ENCODE results near the gene BORCS5. TPM values are rescaled to one million over a fixed set of nuclear protein-coding genes. Genes with fewer than 3 reads are reported as not detected.
"Not testable (repeated sequence)": the region's sequence is repeated elsewhere in the genome, so short reads cannot be mapped to it uniquely, and the experiment has no call there.

Gene BORCS5
- total RNA-seq, 1 donor, result 15.2 TPM

- Histone ChIP-seq H3K4me3 (ENCODE audit: low read length) (no peak overlapping the region), H3K4me1 (ENCODE audit: insufficient read depth, low read length) (peaks cover 4% of the 10 kb centered on the region), H3K27me3 (ENCODE audit: insufficient read depth, low read length) (no peaks in the 10 kb centered on the region), H3K9me3 (ENCODE audit: low read depth, low read length) (no peaks in the 10 kb centered on the region)
Measured at GRCh38 chr12:12398026-12398859, 41.4 kb downstream of the BORCS5 start.

GRCh38 chr12:12399161-12399560 is 42.3 kb downstream of the BORCS5 start:
- H3K4me1 ChIP-seq (ENCODE audit: insufficient read depth, low read length), result peaks cover 7% of the 10 kb centered on the region
- no peaks in the 10 kb centered on the region for H3K27me3 ChIP-seq (ENCODE audit: insufficient read depth, low read length)
- H3K9me3 ChIP-seq (ENCODE audit: low read depth, low read length), result no peaks in the 10 kb centered on the region
- H3K4me3 ChIP-seq (ENCODE audit: low read length), result no peak overlapping the region

- Histone ChIP-seq H3K4me3 (ENCODE audit: low read length) (no peak overlapping the region), H3K9me3 (ENCODE audit: low read depth, low read length) (no peaks in the 10 kb centered on the region), H3K4me1 (ENCODE audit: insufficient read depth, low read length) (peaks cover 7% of the 10 kb centered on the region), H3K27me3 (ENCODE audit: insufficient read depth, low read length) (no peaks in the 10 kb centered on the region)
Measured at GRCh38 chr12:12399776-12400305, 43.0 kb downstream of the BORCS5 start.

- H3K27me3 ChIP-seq (ENCODE audit: insufficient read depth, low read length), result no peaks in the 10 kb centered on the region
- no peak overlapping the region for H3K4me3 ChIP-seq (ENCODE audit: low read length)
- H3K9me3 ChIP-seq (ENCODE audit: low read depth, low read length), result no peaks in the 10 kb centered on the region
- peaks cover 7% of the 10 kb centered on the region for H3K4me1 ChIP-seq (ENCODE audit: insufficient read depth, low read length)
Measured at GRCh38 chr12:12400793-12401192, 43.9 kb downstream of the BORCS5 start.

GRCh38 chr12:12403264-12404248 is 46.7 kb downstream of the BORCS5 start:
- H3K4me1 ChIP-seq (ENCODE audit: insufficient read depth, low read length), result peaks cover 7% of the 10 kb centered on the region
- H3K27me3 ChIP-seq (ENCODE audit: insufficient read depth, low read length), result no peaks in the 10 kb centered on the region
- H3K9me3 ChIP-seq (ENCODE audit: low read depth, low read length), result no peaks in the 10 kb centered on the region
- H3K4me3 ChIP-seq (ENCODE audit: low read length), result no peak overlapping the region

GRCh38 chr12:12404297-12404696 is 47.4 kb downstream of the BORCS5 start:
- Histone ChIP-seq H3K4me1 (ENCODE audit: insufficient read depth, low read length) (peaks cover 7% of the 10 kb centered on the region), H3K9me3 (ENCODE audit: low read depth, low read length) (no peaks in the 10 kb centered on the region), H3K27me3 (ENCODE audit: insufficient read depth, low read length) (no peaks in the 10 kb centered on the region), H3K4me3 (ENCODE audit: low read length) (no peak overlapping the region)

- Histone ChIP-seq H3K27me3 (ENCODE audit: insufficient read depth, low read length) (no peaks in the 10 kb centered on the region), H3K4me3 (ENCODE audit: low read length) (no peak overlapping the region), H3K4me1 (ENCODE audit: insufficient read depth, low read length) (peaks cover 7% of the 10 kb centered on the region), H3K9me3 (ENCODE audit: low read depth, low read length) (no peaks in the 10 kb centered on the region)
Measured at GRCh38 chr12:12405882-12406281, 49.0 kb downstream of the BORCS5 start.

GRCh38 chr12:12406762-12407161 is 49.9 kb downstream of the BORCS5 start:
- Histone ChIP-seq H3K27me3 (ENCODE audit: insufficient read depth, low read length) (no peaks in the 10 kb centered on the region), H3K4me3 (ENCODE audit: low read length) (no peak overlapping the region), H3K9me3 (ENCODE audit: low read depth, low read length) (no peaks in the 10 kb centered on the region), H3K4me1 (ENCODE audit: insufficient read depth, low read length) (peaks cover 7% of the 10 kb centered on the region)

- H3K4me1 ChIP-seq (ENCODE audit: insufficient read depth, low read length), result peaks cover 3% of the 10 kb centered on the region
- H3K4me3 ChIP-seq (ENCODE audit: low read length), result no peak overlapping the region
Measured at GRCh38 chr12:12408265-12408690, 51.4 kb downstream of the BORCS5 start.

GRCh38 chr12:12409337-12409736 is 52.5 kb downstream of the BORCS5 start:
- not testable (repeated sequence) for H3K9me3 ChIP-seq (ENCODE audit: low read depth, low read length); H3K4me1 ChIP-seq (ENCODE audit: insufficient read depth, low read length)

More at GRCh38 chr12:12408265-12408690, 51.4 kb downstream of the BORCS5 start:
- Histone ChIP-seq H3K9me3 (ENCODE audit: low read depth, low read length) (no peaks in the 10 kb centered on the region), H3K27me3 (ENCODE audit: insufficient read depth, low read length) (no peaks in the 10 kb centered on the region)

GRCh38 chr12:12415886-12416285 is 59.0 kb downstream of the BORCS5 start:
- no peak overlapping the region for H3K4me3 ChIP-seq (ENCODE audit: low read length)
- no peaks in the 10 kb centered on the region for H3K9me3 ChIP-seq (ENCODE audit: low read depth, low read length)
- H3K4me1 ChIP-seq (ENCODE audit: insufficient read depth, low read length), result no peaks in the 10 kb centered on the region
- H3K27me3 ChIP-seq (ENCODE audit: insufficient read depth, low read length), result no peaks in the 10 kb centered on the region

More at GRCh38 chr12:12409337-12409736, 52.5 kb downstream of the BORCS5 start:
- not testable (repeated sequence) for H3K27me3 ChIP-seq (ENCODE audit: insufficient read depth, low read length); H3K4me3 ChIP-seq (ENCODE audit: low read length)

- not testable (repeated sequence) for H3K9me3 ChIP-seq (ENCODE audit: low read depth, low read length); H3K4me3 ChIP-seq (ENCODE audit: low read length); H3K27me3 ChIP-seq (ENCODE audit: insufficient read depth, low read length); H3K4me1 ChIP-seq (ENCODE audit: insufficient read depth, low read length)
Measured at GRCh38 chr12:12419165-12419564, 62.3 kb downstream of the BORCS5 start.

GRCh38 chr12:12423367-12423766 is 66.5 kb downstream of the BORCS5 start:
- H3K9me3 ChIP-seq (ENCODE audit: low read depth, low read length), result peaks cover 9% of the 10 kb centered on the region
- H3K4me1 ChIP-seq (ENCODE audit: insufficient read depth, low read length), result no peaks in the 10 kb centered on the region
- H3K4me3 ChIP-seq (ENCODE audit: low read length), result no peak overlapping the region
- no peaks in the 10 kb centered on the region for H3K27me3 ChIP-seq (ENCODE audit: insufficient read depth, low read length)

GRCh38 chr12:12425001-12425400 is 68.1 kb downstream of the BORCS5 start:
- H3K4me1 ChIP-seq (ENCODE audit: insufficient read depth, low read length), result no peaks in the 10 kb centered on the region
- no peaks in the 10 kb centered on the region for H3K27me3 ChIP-seq (ENCODE audit: insufficient read depth, low read length)
- peaks cover 9% of the 10 kb centered on the region for H3K9me3 ChIP-seq (ENCODE audit: low read depth, low read length)
- no peak overlapping the region for H3K4me3 ChIP-seq (ENCODE audit: low read length)

- Histone ChIP-seq H3K4me1 (ENCODE audit: insufficient read depth, low read length) (no peaks in the 10 kb centered on the region), H3K9me3 (ENCODE audit: low read depth, low read length) (peaks cover 9% of the 10 kb centered on the region), H3K27me3 (ENCODE audit: insufficient read depth, low read length) (no peaks in the 10 kb centered on the region), H3K4me3 (ENCODE audit: low read length) (no peak overlapping the region)
Measured at GRCh38 chr12:12425616-12426015, 68.7 kb downstream of the BORCS5 start.
